Activated B cell treated with CpG ODN at 0.5 μM for 24 hours (primary cell): ENCODE measurements around the gene KCTD5. TPM values are rescaled to one million over a fixed set of nuclear protein-coding genes. Genes with fewer than 3 reads are reported as not detected.

Experiments
- ATAC-seq: fragments of 200-7000 bp; cut with Tn5 transposase; one replicate; pipeline ENCODE4 v1.10.0; 2021; ENCODE audit warnings: low read depth, mild to moderate bottlenecking, moderate library complexity
- CTCF ChIA-PET: fragments of 350-600 bp; sonication (Branson Sonifier 250); formaldehyde crosslinking; loops from one replicate; lab custom pipeline; 2021; ENCODE audit warnings: antibody characterized with exemption; lab: Charles Lee
- POLR2A ChIA-PET: fragments of 350-600 bp; sonication (Branson Sonifier 250); formaldehyde crosslinking; loops from one replicate; lab custom pipeline; 2021; ENCODE audit warnings: antibody characterized with exemption; lab: Charles Lee
- DNase-seq: peaks from one replicate; pipeline ENCODE4 v3.0.0; 2022
- H3K27ac Mint-ChIP-seq: one replicate; pipeline ENCODE4 v1.8.0; 2020; ENCODE audit warnings: mixed read lengths
- H3K27me3 Mint-ChIP-seq: one replicate; pipeline ENCODE4 v1.8.0; 2021; ENCODE audit warnings: mixed read lengths
- H3K36me3 Mint-ChIP-seq: one replicate; pipeline ENCODE4 v1.8.0; 2021; ENCODE audit warnings: low read depth, mixed read lengths
- H3K4me1 Mint-ChIP-seq: one replicate; pipeline ENCODE4 v1.8.0; 2021; ENCODE audit warnings: mixed read lengths
- H3K4me3 Mint-ChIP-seq: one replicate; pipeline ENCODE4 v1.8.0; 2020; ENCODE audit warnings: mild to moderate bottlenecking, mixed read lengths
- H3K9me3 Mint-ChIP-seq: one replicate; pipeline ENCODE4 v1.8.0; 2020; ENCODE audit warnings: mixed read lengths
- intact Hi-C: fragments of 100-400 bp; cut with micrococcal nuclease; formaldehyde crosslinking; loops from one replicate; pipeline ENCODE4 v1.15.1; 2024
- total RNA-seq: library from RNA; stranded (reverse); gene quantifications from 2 replicates; pipeline ENCODE4 v1.2.3, GENCODE V29; 2022
- TF ChIP-seq, protein P1 (sequence below): fragments of 200-600 bp; IDR thresholded peaks from one replicate; pipeline ENCODE4 v1.8.0; 2022; ENCODE audit warnings: antibody characterized with exemption, mild to moderate bottlenecking

The KCTD5 gene
- total RNA-seq, 1 donor from 2014 or later: 30.3 TPM

DNA sequence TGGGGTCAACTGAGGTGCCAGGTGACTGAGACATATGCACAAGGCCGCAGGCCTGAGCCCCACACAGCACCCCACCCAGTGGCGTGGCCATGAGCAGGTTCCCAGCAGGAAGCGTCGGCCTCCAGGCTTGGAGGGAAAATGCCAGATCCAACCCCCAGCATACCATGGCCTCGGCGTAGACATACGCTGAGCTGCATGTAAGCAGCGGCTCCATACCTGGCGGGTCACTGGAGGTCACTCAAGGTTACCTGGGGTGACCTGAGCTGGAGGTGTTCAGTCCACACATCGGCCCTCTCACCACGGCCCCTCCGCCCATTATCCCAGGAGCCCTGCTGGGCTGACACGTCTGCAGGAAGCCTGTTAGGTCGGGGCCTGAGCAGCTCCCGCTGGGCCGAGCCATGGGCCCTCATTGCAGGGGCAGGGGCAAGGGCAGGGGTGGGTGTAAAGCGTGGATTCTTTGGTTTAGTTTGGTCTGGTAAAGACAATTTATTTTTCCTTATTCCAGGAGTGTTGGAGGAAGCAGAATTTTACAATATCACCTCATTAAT lies 15.2 kb downstream of the KCTD5 start:
- no peaks in the 10 kb centered on the region for H3K9me3 Mint-ChIP-seq
- H3K36me3 Mint-ChIP-seq: peaks cover 49% of the 10 kb centered on the region
- ATAC-seq (no peak), DNase-seq (no peak)
- TF ChIP-seq, protein P1, sequence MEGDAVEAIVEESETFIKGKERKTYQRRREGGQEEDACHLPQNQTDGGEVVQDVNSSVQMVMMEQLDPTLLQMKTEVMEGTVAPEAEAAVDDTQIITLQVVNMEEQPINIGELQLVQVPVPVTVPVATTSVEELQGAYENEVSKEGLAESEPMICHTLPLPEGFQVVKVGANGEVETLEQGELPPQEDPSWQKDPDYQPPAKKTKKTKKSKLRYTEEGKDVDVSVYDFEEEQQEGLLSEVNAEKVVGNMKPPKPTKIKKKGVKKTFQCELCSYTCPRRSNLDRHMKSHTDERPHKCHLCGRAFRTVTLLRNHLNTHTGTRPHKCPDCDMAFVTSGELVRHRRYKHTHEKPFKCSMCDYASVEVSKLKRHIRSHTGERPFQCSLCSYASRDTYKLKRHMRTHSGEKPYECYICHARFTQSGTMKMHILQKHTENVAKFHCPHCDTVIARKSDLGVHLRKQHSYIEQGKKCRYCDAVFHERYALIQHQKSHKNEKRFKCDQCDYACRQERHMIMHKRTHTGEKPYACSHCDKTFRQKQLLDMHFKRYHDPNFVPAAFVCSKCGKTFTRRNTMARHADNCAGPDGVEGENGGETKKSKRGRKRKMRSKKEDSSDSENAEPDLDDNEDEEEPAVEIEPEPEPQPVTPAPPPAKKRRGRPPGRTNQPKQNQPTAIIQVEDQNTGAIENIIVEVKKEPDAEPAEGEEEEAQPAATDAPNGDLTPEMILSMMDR: no peak
- peaks cover 7% of the 10 kb centered on the region for H3K4me1 Mint-ChIP-seq
- H3K4me3 Mint-ChIP-seq: no peak overlapping the region
- intact Hi-C loops: no loop called here
- CTCF ChIA-PET: no interaction called here
- POLR2A ChIA-PET: no interaction called here
- H3K27ac Mint-ChIP-seq: no peak overlapping the region
- no peaks in the 10 kb centered on the region for H3K27me3 Mint-ChIP-seq

DNA sequence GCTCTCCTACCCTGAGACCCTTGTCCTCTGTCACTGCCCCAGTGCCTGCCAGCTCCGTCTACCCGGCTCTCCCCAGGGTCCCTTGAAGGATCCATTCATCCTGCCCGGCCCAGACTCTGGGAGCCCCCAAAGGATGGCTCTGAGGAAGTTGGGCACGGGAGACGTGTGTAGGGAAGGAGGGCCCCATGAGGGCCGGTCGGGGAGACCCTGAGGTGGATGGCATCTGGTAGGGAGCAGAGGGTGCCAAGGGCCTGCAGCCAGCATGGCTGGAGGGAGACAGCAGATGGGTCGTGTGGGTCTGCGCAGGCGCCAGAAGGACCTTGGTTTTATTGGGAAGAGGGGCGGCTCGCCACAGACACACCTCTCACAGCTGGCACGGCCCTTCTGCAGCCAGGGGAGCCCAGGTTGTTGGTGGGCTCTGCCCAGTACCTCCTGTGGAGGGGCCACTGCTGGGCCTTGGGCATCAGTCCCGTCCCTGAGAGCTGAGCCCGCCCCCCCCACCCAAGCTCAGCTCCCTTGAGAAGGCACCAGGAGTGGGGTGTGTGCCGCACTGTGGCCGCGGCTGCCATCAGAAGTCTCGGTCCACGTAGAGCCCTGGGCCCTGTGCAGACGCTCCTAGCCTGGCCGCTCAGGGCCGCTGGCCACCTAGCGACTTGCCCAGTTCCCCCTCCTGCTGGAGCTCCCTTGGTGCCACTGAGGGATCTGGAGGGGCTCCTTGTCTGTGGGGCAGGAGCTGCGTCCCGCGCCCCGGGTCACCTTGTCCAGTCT lies 16.0 kb downstream of the KCTD5 start:
- POLR2A ChIA-PET: interaction anchor here (0.6 to 1.4 kb wide), 2 partner anchors 14 to 449 kb away, joined by 3 to 5 read pairs; no protein-coding TSS in a partner anchor

DNA sequence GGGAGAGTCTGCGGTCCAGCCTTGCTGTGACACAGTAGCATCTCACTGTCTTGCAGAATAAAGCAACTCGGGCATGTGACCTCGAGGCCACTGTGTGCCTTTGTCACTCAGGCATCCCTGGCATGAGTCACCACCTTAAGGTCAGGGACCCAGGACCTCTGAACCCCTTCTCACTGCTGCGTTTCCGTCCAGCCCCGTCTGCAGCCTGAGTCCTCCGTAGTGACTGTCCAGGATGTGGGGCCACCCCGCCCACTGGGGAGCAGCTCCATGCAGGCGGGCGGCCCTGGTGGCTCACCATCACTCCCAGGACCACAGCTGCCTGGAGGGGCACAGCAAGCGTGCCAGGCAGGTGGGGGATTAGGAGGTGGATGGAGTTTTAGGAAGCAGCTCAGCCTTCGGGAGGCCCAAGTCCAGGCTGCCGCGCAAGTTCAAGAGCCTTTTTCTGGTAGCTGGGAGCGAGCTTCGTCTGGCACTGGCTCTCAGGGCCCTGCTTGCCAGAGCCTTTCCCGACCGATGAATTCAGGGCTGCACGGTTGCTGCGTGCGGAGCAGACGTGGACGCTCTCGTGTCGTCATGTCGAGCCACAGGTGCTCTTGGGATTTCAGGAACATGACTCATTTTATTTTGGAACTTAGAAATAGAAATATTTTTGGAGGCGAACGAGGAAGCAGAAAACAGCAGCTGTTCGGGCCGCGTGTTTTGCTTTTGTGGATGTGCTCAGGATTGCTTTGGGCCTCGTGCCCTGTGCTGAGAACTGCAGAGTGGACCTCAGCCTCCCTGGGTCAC lies 16.8 kb downstream of the KCTD5 start:
- Mint-ChIP-seq H3K4me3 (no peak overlapping the region), H3K27ac (no peak overlapping the region), H3K27me3 (no peaks in the 10 kb centered on the region), H3K4me1 (no peaks in the 10 kb centered on the region), H3K36me3 (peaks cover 55% of the 10 kb centered on the region), H3K9me3 (no peaks in the 10 kb centered on the region)
- ChIA-PET POLR2A (interaction anchor here (0.6 to 1.4 kb wide), 2 partner anchors 13 to 448 kb away, joined by 3 to 5 read pairs; no protein-coding TSS in a partner anchor), CTCF (no interaction called here)
- TF ChIP-seq, protein P1: no peak
- ATAC-seq (no peak), DNase-seq (no peak)
- intact Hi-C loops: no loop called here

More for the DNA sequence above, 16.0 kb downstream of the KCTD5 start:
- no peak overlapping the region for H3K27ac Mint-ChIP-seq
- no peaks in the 10 kb centered on the region for H3K27me3 Mint-ChIP-seq
- peaks cover 3% of the 10 kb centered on the region for H3K4me1 Mint-ChIP-seq
- CTCF ChIA-PET: no interaction called here
- H3K36me3 Mint-ChIP-seq: peaks cover 50% of the 10 kb centered on the region
- no peaks in the 10 kb centered on the region for H3K9me3 Mint-ChIP-seq
- H3K4me3 Mint-ChIP-seq: no peak overlapping the region
- intact Hi-C loops: no loop called here
- DNase-seq (no peak), ATAC-seq (no peak)
- TF ChIP-seq, protein P1: no peak

DNA sequence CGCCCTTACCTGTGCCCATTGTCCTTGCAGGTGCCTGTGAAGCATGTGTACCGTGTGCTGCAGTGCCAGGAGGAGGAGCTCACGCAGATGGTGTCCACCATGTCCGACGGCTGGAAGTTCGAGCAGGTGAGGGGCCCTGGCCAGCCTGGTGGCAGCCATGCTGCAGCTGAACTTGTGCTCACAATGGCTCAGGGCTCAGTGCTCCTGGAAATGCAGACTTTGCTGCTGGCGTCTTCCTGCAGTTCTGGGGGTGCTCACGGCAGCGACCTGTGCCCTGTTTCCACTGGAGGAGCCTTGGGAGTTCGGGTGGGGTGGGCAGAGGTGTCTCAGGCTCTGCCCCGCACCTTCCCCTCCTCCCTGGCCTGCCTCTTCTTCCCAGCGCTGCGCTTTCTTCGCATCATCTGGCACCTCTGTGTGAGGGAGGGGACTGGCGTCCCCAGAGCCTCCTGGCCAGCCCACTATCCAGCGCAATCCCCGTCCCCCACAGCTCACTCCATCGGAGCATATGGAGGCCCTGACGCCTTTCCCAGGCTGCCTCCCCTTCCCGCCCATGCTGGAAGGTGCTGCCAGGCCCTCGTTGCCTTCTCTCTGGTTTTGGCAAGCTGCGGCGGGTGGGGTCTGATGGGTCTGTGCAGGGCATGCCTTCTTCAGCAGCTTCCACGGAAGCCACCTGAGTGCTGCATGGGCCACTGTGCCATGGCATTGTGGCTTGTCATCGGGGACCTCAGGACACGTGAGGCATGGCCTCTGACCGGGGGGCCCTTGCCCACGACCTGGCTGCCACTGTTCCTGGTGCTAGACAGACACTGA lies 17.7 kb downstream of the KCTD5 start:
- ChIA-PET POLR2A (interaction anchor here (1.4 kb wide), 1 partner anchor 12 kb away, joined by 3 read pairs; no protein-coding TSS in a partner anchor), CTCF (no interaction called here)
- Mint-ChIP-seq H3K4me3 (no peak overlapping the region), H3K4me1 (no peaks in the 10 kb centered on the region), H3K36me3 (peaks cover 56% of the 10 kb centered on the region), H3K9me3 (no peaks in the 10 kb centered on the region), H3K27me3 (no peaks in the 10 kb centered on the region), H3K27ac (no peak overlapping the region)
- intact Hi-C loops: no loop called here
- DNase-seq (no peak), ATAC-seq (no peak)
- TF ChIP-seq, protein P1: no peak
